Lung (tissue), 12 donors: ENCODE data around the gene SLC34A1. TPM values are rescaled to one million over a fixed set of nuclear protein-coding genes. Genes with fewer than 3 reads are reported as not detected.
"Not testable (repeated sequence)": the region's sequence is repeated elsewhere in the genome, so short reads cannot be mapped to it uniquely, and the experiment has no call there.

ENCODE experiments used
- ATAC-seq: fragments of 200-7000 bp; cut with Tn5 transposase; one replicate; pipeline ENCODE4 v1.9.1; 2020; ENCODE audit warnings: moderate number of reproducible peaks; ENCODE audit not compliant: insufficient read depth, low FRiP score
- DNase-seq, 3 donors: peaks; one replicate each; pipeline ENCODE4 v3.0.0-alpha.2; 2013 to 2017
- H3K27ac ChIP-seq, 2 donors: one replicate each; pipeline ENCODE4 v1.5.1; 2013; ENCODE audit warnings: mild to moderate bottlenecking in 2 of 2, moderate library complexity in 2 of 2, control low read depth in 1 of 2, inconsistent platforms in 1 of 2, low read depth in 1 of 2, low read length in 1 of 2
- H3K27me3 ChIP-seq, 3 donors: one replicate each; pipeline ENCODE4 v1.5.1; 2013; ENCODE audit warnings: low read length in 2 of 3; ENCODE audit not compliant: control insufficient read depth in 3 of 3, insufficient read depth in 3 of 3
- H3K36me3 ChIP-seq, 4 donors: one replicate each; pipeline ENCODE4 v1.5.1; 2013; ENCODE audit warnings: low read length in 4 of 4, mild to moderate bottlenecking in 1 of 4, moderate library complexity in 1 of 4; ENCODE audit not compliant: control insufficient read depth in 4 of 4, insufficient read depth in 4 of 4
- H3K4me1 ChIP-seq, 5 donors: one replicate each; pipeline ENCODE4 v1.5.1; 2013; ENCODE audit warnings: low read length in 5 of 5, mild to moderate bottlenecking in 2 of 5, moderate library complexity in 1 of 5; ENCODE audit not compliant: control insufficient read depth in 5 of 5, insufficient read depth in 5 of 5
- H3K4me3 ChIP-seq: one replicate; pipeline ENCODE4 v1.5.1; 2013; ENCODE audit warnings: mild to moderate bottlenecking, control low read depth, moderate library complexity
- H3K9ac ChIP-seq, 2 donors: one replicate each; pipeline ENCODE4 v1.5.1; 2013; ENCODE audit warnings: low read length in 2 of 2, control low read depth in 1 of 2; ENCODE audit not compliant: insufficient read depth in 1 of 2
- H3K9me3 ChIP-seq, 4 donors: one replicate each; pipeline ENCODE4 v1.5.1; 2013; ENCODE audit warnings: low read length in 3 of 4, mild to moderate bottlenecking in 1 of 4, moderate library complexity in 1 of 4; ENCODE audit not compliant: control insufficient read depth in 4 of 4, insufficient read depth in 3 of 4
- WGBS, 2 donors: extraction: QIAGEN DNeasy Blood & Tissue Kit; methylation state at CpG; one replicate each; pipeline ENCODE4 v1.1.7; 2013; 5-methylcytosine and 5-hydroxymethylcytosine counted together
- polyA plus RNA-seq, 2 donors: library from polyadenylated mRNA; stranded (reverse); fragments of 200-250 nt; gene quantifications; one replicate each; pipeline ENCODE4 v1.2.1, GENCODE V29; 2013
- total RNA-seq, 2 donors: library from RNA; depleted of rRNA in 1 of 2; stranded (reverse); fragments of >200 nt in 1 of 2; gene quantifications; one replicate each; pipeline ENCODE4 v1.2.1, GENCODE V29; 2014 to 2021
- TF ChIP-seq, protein P1 (sequence below): IDR thresholded peaks from 2 replicates; pipeline ENCODE4 v1.5.1; 2012; ENCODE audit warnings: mild to moderate bottlenecking; ENCODE audit errors: control extremely low read depth, extremely low read depth
- donor health status: control.
- donor health status: control.
- donor health status: Bipolar disorder and iron deficiency.
- donor health status: healthy.
- donor health status: DM: yes; HTN: yes; CAD: no.

Gene SLC34A1
- total and polyA plus RNA-seq, 4 donors = 0.02 TPM; not detected in 3

DNA sequence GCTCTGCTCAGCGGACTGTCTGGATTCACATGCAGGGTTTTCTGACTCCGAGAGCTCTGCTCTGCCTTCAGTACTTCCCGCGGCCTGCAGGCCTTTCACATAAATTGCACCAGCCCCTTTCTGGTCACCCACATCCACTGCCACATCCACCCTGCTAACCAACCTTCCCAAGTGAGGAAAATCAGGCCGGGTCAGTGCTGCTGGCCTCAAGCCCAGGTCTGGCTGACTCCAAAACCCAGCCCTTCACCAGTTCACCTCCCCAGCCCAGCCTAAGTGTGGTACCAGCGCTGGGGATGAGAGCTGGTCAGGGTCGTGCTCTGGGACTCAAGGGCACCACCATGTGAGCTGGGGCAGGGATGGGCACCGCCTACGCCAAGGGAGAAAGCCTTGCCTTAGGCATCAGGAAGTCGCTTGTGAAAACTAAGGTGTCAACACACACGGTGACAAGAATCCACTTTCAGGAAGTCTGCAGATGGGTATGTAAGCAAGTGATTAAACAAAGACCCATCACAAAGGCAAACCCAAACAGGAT, 45.1 kb upstream of the SLC34A1 start:
- peaks cover 12 to 53% (median 26%) of the 10 kb centered on the region in 4 donors for H3K36me3 ChIP-seq

DNA sequence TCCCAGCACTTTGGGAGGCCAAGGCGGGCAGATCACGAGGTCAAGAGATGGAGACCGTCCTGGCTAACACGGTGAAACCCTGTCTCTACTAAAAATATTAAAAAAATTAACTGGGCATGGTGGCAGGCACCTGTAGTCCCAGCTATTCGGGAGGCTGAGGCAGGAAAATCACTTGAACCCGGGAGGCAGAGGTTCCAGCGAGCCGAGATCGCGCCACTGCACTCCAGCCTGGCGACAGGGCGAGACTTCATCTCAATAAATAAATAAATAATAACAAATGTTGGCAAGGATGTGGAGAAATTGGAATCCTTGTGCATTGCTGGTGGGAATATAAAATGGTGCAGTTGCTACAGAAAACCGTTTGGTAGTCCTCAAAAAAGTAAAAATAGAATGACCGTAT, 41.2 kb upstream of the SLC34A1 start:
- peaks cover 7 to 21% (median 15%) of the 10 kb centered on the region in 4 donors for H3K36me3 ChIP-seq
- H3K27ac ChIP-seq, DNase-seq, H3K4me3 ChIP-seq, H3K9me3 ChIP-seq, H3K9ac ChIP-seq, ATAC-seq, H3K4me1 ChIP-seq, H3K27me3 ChIP-seq: not testable (repeated sequence)
- 96% methylated on average over 14 of the region's 14 CpGs for WGBS, 2 donors

More for the DNA sequence above, 45.1 kb upstream of the SLC34A1 start:
- ATAC-seq (no peak), DNase-seq (no peak)
- H3K27ac ChIP-seq = peak overlapping the region in 1 of 2 donors; percentile 34
- no peaks in the 10 kb centered on the region for H3K4me1 ChIP-seq
- H3K9me3 ChIP-seq = no peaks in the 10 kb centered on the region
- WGBS, 2 donors = 44 to 66% methylated on average over 11 of the region's 11 CpGs
- TF ChIP-seq, protein P1, sequence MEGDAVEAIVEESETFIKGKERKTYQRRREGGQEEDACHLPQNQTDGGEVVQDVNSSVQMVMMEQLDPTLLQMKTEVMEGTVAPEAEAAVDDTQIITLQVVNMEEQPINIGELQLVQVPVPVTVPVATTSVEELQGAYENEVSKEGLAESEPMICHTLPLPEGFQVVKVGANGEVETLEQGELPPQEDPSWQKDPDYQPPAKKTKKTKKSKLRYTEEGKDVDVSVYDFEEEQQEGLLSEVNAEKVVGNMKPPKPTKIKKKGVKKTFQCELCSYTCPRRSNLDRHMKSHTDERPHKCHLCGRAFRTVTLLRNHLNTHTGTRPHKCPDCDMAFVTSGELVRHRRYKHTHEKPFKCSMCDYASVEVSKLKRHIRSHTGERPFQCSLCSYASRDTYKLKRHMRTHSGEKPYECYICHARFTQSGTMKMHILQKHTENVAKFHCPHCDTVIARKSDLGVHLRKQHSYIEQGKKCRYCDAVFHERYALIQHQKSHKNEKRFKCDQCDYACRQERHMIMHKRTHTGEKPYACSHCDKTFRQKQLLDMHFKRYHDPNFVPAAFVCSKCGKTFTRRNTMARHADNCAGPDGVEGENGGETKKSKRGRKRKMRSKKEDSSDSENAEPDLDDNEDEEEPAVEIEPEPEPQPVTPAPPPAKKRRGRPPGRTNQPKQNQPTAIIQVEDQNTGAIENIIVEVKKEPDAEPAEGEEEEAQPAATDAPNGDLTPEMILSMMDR = no peak
- no peak overlapping the region for H3K9ac ChIP-seq
- H3K27me3 ChIP-seq = no peaks in the 10 kb centered on the region
- H3K4me3 ChIP-seq = no peak overlapping the region

DNA sequence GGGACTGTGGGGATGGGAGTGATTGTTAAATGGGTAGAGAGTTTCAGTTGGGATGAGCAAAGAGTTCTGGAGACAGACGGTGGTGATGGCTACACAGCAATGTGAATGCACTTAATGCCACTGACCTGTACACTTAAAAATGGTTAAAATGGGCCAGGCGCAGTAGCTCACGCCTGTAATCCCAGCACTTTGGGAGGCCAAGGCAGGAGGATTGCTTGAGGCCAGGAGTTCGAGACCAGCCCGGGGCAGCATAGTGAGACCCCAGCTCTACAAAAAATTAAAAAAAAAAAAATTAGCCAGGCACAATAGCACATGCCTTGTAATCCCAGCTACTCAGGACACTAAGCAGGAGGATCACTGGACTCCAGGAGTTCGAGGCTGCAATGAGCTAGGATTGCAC, 40.5 kb upstream of the SLC34A1 start:
- Histone ChIP-seq H3K9me3 (no peaks in the 10 kb centered on the region), H3K9ac (no peak overlapping the region), H3K27ac (no peak overlapping the region), H3K4me1 (no peaks in the 10 kb centered on the region), H3K4me3 (no peak overlapping the region), H3K27me3 (no peaks in the 10 kb centered on the region), H3K36me3 (peaks cover 7 to 21% (median 11%) of the 10 kb centered on the region in 4 donors)
- DNase-seq (no peak), ATAC-seq (no peak)
- 96 to 98% methylated on average over 6 of the region's 6 CpGs for WGBS, 2 donors
- TF ChIP-seq, protein P1 = no peak

DNA sequence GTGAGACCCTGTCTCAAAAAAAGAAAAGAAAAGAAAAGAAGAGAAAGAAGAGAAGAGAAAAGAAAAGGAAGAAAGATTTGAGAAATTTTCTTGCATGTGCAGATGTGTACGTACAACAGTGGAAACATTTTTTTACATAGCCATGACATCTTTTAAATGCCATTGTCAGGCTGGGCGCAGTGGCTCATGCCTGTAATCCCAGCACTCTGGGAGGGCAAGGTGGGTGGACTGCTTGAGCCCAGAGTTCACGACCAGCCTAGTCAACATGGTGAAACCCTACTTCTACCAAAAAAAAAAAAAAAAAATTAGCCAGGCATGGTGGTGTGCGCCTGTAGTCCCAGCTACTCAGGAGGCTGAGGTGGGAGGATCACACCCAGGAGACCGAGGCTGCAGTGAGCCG, 39.3 kb upstream of the SLC34A1 start:
- peaks cover 6 to 23% (median 10%) of the 10 kb centered on the region in 4 donors for H3K36me3 ChIP-seq
- TF ChIP-seq, protein P1 = no peak
- H3K9ac ChIP-seq = no peak overlapping the region
- no peaks in the 10 kb centered on the region for H3K27me3 ChIP-seq
- DNase-seq (no peak), ATAC-seq (no peak)
- H3K4me1 ChIP-seq = peaks cover 1 to 4% (median 3%) of the 10 kb centered on the region in 5 donors
- H3K4me3 ChIP-seq = no peak overlapping the region
- no peaks in the 10 kb centered on the region for H3K9me3 ChIP-seq
- WGBS, 2 donors = 96 to 97% methylated on average over 6 of the region's 6 CpGs
- no peak overlapping the region for H3K27ac ChIP-seq
